ENCODE results near the gene TM2D3. TPM values are rescaled to one million over a fixed set of nuclear protein-coding genes. Genes with fewer than 3 reads are reported as not detected.

TM2D3 gene
- total and polyA plus RNA-seq, 2 experiments from 2014 or later, result 26.2 to 36.6 TPM

- TF ChIP-seq NANOG (IDR thresholded peaks at IDR 0.05; ENCODE audit: borderline replicate concordance) (no peak), ZNF462 (CRISPR knock-in tag; IDR thresholded peaks at IDR 0.05) (no peak), STAT1 (IDR thresholded peaks at IDR 0.05; ENCODE audit: unreplicated experiment) (no peak)
These were observed 46.1 kb upstream of the TM2D3 start (continued) for GRCh38 chr15:101698314-101698713.

- Histone ChIP-seq H3K4me3 (no peak overlapping the region), H2AFZ (no peak overlapping the region), H3K9me2 (ENCODE audit: insufficient read depth) (0 out of 2 replicates have a peak, but pooled peaks cover 6% of the 10 kb centered on the region), H3K36me3 (ENCODE audit: insufficient read depth) (peaks cover 17% of the 10 kb centered on the region; the same call in 1 of the 2 replicates), H4K20me1 (replicated peaks; ENCODE audit: insufficient read depth) (no peaks in the 10 kb centered on the region), H3K4me2 (no peak overlapping the region), H3K4me1 (ENCODE audit: insufficient read depth) (no peaks in the 10 kb centered on the region; the same call in 1 of the 2 replicates), H3K79me2 (replicated peaks; ENCODE audit: insufficient read depth) (no peaks in the 10 kb centered on the region), H3F3A (replicated peaks; ENCODE audit: low read depth) (no peaks in the 10 kb centered on the region), H3K27ac (ENCODE audit: low read depth) (no peak overlapping the region), H3K27me3 (ENCODE audit: insufficient read depth) (no peaks in the 10 kb centered on the region)
- Mint-ChIP-seq H3K27ac (no peak overlapping the region), H3K4me1 (peaks cover 11% of the 10 kb centered on the region; the same call in 2 of the 3 replicates), H3K4me3 (no peak overlapping the region), H3K36me3 (ENCODE audit: low read depth) (peaks cover 34% of the 10 kb centered on the region), H3K9me3 (no peaks in the 10 kb centered on the region), H3K27me3 (ENCODE audit: insufficient read depth, low read depth, poor library complexity) (no peaks in the 10 kb centered on the region)
- ATAC-seq (no peak), DNase-seq (ENCODE audit: low spot score) (no peak)
- TF ChIP-seq EZH2 (IDR thresholded peaks at IDR 0.05; ENCODE audit: low read depth, unreplicated experiment) (no peak), CREB1 (CRISPR knock-in tag; IDR thresholded peaks at IDR 0.05; ENCODE audit: low read depth) (no peak), NANOG (IDR thresholded peaks at IDR 0.05; ENCODE audit: borderline replicate concordance) (no peak), EZH2phosphoT487 (IDR thresholded peaks at IDR 0.05; ENCODE audit: unreplicated experiment) (no peak), CTCF (conservative IDR thresholded peaks at IDR 0.05; ENCODE audit: low read depth in 2 of 2) (no peak), ZNF331 (CRISPR knock-in tag; IDR thresholded peaks at IDR 0.05; ENCODE audit: low read depth) (no peak), ETS1 (IDR thresholded peaks at IDR 0.05) (no peak), JUNB (IDR thresholded peaks at IDR 0.05; ENCODE audit: unreplicated experiment) (no peak), STAT1 (IDR thresholded peaks at IDR 0.05; ENCODE audit: unreplicated experiment) (no peak), POLR2AphosphoS5 (IDR thresholded peaks at IDR 0.05; ENCODE audit: low read depth) (no peak)
These were observed 45.3 kb upstream of the TM2D3 start for GRCh38 chr15:101697488-101697887.

All from GM23338 (cell line).